HG02870 (cell line): ENCODE results near the gene ROBO1.

Experiments used
- ATAC-seq: cut with Tn5 transposase; IDR thresholded peaks from one replicate; pipeline ENCODE4 v1.9.1; 2021; ENCODE audit warnings: mild to moderate bottlenecking, moderate library complexity; ENCODE audit not compliant: unreplicated experiment

Gene ROBO1

DNA sequence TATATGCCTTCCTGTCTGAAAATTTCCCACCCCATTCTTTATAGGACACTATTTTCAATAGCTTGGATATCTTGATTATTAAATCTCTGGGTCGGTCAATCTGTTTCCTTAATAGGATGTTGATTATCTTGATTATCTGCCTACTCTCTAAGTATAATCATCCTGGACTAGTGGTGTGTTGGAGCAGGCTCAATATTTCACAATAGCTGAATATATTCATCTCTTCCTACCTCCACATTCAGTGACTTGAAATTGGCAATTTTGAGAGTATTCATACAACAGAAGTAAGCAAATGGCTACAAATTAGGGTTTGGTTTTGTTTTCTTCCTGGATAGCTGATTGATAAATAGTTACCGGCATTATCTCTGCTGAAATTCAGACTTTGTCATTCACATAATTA is 1162.6 kb downstream of the ROBO1 start:
- ATAC-seq = no peak

DNA sequence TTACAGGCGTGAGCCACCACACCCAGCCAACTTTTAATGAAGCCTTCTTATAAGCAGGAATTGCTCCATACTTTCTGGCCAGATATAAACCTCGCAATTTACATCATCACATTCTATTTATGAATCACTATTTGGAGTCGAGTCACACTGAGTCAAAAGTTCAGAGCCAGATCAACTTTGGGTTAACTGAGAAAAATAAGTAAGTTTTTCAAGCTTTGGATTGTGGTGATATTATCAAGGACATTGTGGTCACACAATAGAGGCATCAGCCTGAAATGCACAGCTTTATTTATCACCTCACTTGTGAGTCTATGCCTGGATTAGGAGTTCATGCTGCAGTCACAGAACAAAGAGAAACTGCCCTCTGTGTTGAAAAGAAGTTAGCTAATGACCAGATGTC is 1163.5 kb downstream of the ROBO1 start:
- no peak for ATAC-seq

DNA sequence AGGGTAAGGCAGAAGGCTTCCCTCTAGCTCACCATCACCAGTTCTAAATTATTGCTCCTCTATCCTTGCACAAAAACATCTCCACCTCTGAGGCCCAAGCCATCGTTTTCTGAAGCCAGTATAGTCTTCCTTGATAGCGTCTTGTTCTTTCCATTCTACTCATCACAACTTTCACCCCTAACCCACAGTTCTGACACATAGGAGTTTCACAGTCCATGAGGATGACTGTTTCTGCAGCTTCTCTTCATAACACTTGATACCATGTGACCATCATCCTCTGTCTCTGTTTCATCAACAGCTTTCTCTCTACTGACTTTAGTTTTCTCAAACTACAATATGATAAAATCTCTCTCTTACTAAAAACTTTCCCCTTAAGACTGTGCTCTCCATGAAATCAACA is 1166.5 kb downstream of the ROBO1 start:
- no peak for ATAC-seq

DNA sequence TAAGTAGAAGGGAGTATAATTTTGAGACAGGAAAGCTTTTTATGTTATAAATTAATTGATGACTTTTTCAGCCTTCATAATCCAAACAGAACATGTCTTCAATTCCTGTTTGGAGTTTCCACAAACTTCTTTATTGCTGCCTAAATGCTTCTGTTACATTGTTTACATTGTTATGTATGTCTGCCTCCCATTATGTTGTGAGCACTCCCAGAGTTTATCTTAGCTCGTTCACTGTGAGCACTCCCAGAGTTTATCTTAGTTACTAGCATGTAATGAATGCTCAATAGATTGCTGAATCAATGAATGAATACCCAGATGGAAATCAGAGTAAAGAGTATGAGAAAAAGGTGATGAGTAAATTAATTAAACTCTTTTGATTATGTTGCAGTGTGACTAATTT is 1178.0 kb downstream of the ROBO1 start:
- ATAC-seq = no peak

DNA sequence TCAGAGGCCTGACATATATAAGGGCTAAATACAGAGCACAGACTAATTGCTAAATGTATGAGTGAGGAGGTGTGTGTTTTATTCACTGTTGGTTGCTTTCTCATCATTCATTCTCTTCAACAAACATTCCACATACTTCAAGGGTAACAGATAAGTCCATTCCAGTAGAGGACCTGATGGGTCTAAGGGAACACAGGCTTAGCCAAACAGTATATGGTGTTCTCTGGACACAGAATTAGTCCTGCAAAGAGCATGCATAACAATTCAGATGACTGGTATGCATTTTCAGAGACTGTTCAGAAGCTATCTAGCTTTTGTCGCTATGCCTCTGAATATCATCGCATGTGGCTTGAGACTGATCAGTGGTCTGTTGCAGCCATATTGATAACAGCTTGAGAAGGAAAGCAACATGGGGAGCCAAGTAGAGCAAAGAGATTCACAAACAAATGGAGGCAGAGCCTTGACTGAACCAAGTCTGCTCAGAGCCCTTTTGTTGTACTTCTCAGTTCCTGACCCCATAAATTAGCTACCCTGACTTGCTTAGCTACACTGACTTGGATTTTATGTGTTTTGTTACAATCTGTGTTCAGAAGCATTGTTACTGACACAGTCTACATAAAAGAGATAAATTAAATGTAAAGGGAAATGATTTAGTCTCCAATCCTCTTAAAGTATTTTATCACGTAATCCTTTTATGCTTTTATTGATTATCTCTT is 1178.7 kb downstream of the ROBO1 start:
- ATAC-seq = no peak

DNA sequence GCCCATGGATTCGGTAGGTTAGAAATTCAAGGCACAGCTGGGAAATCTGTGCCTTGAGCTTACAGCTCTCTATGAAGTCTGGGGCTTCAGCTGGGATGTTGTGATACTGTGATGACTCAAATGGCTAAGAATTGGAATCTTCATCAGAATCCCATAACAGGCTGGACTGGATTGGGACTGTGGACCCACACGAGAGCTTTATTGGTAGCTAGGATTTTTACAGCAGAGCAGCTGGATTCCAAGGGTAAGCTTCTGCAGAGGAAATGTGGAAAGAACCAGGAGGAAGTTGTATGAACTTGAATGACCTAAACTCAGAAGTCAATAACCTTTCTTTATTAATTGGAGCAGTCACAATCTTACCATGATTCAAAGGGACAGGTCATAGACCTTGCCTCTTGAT is 1187.1 kb downstream of the ROBO1 start:
- ATAC-seq = no peak

DNA sequence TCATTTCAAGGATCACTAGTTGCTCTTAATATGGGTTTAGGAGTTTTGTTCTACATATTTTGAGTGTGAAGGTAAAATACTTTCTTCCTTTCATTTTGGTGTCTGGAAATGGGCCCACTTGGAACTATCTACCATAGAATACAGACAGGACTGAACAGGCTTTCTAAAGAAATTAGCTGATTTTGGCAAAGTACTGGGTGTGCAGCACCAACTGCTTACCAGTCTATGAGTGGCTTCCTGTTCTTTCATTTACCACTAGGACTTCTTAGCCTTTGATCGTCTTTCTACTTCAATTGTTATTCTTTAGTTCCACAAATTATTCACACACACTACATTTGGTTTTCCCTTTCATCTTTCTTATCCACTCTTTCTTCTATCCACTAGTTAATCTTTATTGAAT is 1196.3 kb downstream of the ROBO1 start:
- no peak for ATAC-seq

DNA sequence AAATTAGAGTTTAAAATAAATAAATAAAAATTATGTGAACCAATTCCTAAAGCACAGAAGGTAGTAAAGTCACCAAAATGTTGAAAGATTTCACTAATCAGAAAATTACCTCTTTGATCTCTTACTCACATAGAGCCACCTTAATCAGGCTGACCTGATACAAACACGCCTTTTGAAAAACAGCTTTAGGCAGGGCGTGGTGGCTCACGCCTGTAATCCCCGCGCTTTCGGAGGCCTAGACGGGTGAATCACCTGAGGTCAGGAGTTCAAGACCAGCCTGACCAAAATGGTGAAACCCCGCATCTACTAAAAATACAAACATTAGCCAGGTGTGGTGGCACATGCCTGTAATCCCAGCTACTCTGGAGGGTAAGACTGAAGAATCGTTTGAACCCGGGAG is 1197.3 kb downstream of the ROBO1 start:
- no peak for ATAC-seq

DNA sequence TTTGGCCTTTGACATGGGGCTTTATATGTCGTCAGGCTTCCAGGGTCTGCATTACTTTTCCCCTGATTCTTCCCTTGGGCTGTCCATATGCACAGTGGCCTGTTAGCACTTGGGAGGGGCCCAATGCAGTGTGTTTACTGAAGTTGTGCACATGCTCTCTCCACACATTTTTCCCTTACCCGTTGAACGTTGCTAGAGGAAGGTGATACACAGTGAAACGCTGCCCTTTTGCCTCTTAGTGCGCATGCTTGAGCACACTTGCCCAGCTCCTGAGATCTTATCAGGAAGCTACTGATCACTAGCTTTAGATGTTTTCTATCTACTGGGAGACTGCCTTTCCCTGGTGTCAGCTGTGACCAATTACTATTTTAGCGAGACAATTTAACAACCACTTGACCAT is 1198.0 kb downstream of the ROBO1 start:
- no peak for ATAC-seq

DNA sequence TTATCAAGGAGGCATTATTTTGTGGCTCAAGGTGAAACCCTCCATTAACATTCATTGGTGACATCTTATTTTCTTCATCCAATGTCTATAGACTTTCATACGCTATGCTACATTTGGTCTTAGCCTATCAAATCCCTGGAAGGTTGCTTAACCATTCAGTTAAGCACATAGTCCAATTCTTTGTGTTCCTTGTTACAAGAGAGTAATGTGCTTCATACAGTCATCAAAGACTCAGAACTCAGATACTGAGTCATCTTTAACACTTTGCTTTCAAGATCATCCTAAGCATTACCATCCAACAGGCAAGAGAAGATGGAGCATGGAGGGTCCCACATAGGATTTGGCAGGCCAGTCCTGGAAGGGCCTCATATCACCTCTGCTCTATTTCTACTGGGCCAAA is 1202.1 kb downstream of the ROBO1 start:
- no peak for ATAC-seq

DNA sequence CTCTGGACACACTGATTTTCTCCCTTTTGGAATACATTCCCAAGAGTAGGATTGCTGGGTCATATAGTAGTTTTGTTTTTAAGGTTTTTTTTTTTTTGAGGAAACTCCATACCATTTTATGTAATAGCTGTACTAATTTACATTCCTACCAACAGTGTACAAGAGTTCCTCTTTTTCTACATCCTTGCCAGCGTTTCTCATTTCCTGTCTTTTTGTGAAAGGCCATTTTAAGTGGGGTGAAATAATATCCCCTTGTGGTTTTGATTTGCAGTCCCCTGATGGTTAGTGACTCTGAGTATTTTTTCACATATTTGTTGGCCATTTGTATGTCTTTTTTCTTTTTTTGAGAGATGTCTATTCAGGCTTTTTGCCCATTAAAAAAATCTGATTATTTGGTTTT is 1205.5 kb downstream of the ROBO1 start:
- no peak for ATAC-seq
